Gastroesophageal sphincter (tissue), 3 donors: ENCODE measurements around the gene SGIP1.

Experiments used
- EP300 ChIP-seq: sonication (generic); formaldehyde crosslinking; IDR thresholded peaks from one replicate; pipeline ENCODE4 v1.6.1; 2017; ENCODE audit warnings: antibody characterized with exemption, mild to moderate bottlenecking
- POLR2A ChIP-seq, 2 donors: fragments of 450-650 bp; IDR thresholded peaks; one replicate each; pipeline ENCODE4 v1.6.1; 2017; ENCODE audit warnings: antibody characterized with exemption in 2 of 2, mild to moderate bottlenecking in 2 of 2, moderate library complexity in 1 of 2
- POLR2AphosphoS5 ChIP-seq: sonication (generic); formaldehyde crosslinking; IDR thresholded peaks from one replicate; pipeline ENCODE4 v1.6.1; 2017; ENCODE audit warnings: antibody characterized with exemption
- TF ChIP-seq, protein P1 (sequence below), 4 experiments: fragments of 200-600 bp in 2 of 4; fragments of 450-650 bp in 2 of 4; sonication (generic) in 1 of 4; IDR thresholded peaks; one replicate each; pipeline ENCODE4 v1.5.1; 2017 to 2019; ENCODE audit warnings: antibody characterized with exemption in 4 of 4, mild to moderate bottlenecking in 2 of 4, moderate library complexity in 2 of 4

DNA sequence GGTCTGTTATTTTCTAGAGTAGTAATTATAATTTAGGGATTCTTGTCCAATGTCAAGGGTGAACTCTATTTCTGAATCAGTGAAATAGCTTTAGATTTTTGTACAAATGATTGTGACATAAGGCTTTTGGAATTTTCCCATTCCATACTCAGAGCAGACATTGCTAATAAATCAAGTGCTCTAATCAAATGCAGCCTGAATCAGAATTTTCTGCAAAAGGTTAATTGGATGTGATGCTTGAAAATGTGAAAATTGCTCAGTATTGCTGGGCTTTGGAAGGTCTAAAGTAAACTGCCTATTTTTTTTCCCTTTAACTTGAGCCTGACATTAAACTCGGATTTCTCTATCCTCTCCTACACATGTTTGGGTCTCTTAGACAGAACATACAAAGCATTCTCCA, 23.2 kb downstream of the SGIP1 start:
- TF ChIP-seq, protein P1, sequence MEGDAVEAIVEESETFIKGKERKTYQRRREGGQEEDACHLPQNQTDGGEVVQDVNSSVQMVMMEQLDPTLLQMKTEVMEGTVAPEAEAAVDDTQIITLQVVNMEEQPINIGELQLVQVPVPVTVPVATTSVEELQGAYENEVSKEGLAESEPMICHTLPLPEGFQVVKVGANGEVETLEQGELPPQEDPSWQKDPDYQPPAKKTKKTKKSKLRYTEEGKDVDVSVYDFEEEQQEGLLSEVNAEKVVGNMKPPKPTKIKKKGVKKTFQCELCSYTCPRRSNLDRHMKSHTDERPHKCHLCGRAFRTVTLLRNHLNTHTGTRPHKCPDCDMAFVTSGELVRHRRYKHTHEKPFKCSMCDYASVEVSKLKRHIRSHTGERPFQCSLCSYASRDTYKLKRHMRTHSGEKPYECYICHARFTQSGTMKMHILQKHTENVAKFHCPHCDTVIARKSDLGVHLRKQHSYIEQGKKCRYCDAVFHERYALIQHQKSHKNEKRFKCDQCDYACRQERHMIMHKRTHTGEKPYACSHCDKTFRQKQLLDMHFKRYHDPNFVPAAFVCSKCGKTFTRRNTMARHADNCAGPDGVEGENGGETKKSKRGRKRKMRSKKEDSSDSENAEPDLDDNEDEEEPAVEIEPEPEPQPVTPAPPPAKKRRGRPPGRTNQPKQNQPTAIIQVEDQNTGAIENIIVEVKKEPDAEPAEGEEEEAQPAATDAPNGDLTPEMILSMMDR (IDR thresholded peaks at IDR 0.05), result no peak
- TF ChIP-seq POLR2A (IDR thresholded peaks at IDR 0.05) (no peak), POLR2AphosphoS5 (no peak), EP300 (no peak)
